ENCODE measurements around the gene IKZF4.

The IKZF4 gene

DNA sequence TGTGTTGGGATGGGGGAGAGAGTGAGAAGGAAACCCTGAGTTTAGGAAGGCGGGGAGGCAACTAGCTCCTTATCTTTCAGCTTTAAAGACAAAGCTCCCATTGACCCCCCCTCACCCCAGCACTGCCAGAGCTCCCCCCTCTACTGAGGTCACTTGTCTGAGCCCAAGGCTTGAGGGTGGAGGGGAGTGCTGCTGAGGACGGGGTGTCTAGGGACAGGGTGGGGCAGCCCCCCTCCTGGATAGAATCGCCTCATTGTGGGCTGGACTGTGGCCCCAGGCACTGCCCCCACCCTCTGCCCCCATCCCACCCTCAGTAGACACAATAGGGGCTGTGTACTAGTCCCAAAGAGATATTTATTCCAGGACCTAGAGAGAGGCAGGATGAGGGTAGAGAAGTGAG, 62.1 kb downstream of the IKZF4 start:
- no peak for DNase-seq (ENCODE audit: low spot score)

DNA sequence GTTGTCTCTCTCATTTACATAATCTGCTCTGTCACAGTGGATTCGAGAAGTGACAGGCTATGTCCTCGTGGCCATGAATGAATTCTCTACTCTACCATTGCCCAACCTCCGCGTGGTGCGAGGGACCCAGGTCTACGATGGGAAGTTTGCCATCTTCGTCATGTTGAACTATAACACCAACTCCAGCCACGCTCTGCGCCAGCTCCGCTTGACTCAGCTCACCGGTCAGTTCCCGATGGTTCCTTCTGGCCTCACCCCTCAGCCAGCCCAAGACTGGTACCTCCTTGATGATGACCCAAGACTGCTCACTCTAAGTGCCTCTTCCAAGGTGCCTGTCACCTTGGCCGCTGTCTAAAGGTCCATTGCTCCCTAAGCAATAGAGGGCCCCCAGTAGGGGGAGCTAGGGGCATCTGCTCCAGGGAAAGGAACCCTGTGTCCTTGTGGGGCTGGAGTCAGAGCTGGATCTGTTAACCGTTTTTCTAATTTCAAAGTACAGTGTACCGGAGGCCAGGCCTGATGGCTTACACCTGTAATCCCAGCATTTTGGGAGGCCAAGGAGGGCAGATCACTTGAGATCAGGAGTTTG, 64.2 kb downstream of the IKZF4 start:
- DNase-seq (ENCODE audit: low spot score): no peak

DNA sequence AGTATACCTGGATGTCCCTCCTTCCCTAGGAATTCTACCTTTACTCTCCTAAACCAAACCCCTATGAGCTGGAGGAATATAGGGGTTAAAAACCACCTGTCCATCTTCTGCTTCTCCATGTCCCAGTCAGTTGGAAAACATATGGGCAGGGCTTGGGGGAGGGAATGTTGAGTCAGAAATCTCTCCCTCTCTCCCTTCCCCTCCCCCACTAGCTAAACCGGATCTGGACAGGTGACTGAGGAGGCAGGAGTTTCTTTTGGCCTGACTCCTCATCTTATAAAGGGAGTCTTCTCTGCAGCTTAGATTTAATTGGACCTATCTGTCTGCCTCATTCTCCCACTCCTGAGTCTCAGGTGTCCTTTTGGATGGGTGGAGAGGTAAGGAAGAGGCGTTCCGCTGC, 65.3 kb downstream of the IKZF4 start:
- DNase-seq (ENCODE audit: low spot score): no peak

DNA sequence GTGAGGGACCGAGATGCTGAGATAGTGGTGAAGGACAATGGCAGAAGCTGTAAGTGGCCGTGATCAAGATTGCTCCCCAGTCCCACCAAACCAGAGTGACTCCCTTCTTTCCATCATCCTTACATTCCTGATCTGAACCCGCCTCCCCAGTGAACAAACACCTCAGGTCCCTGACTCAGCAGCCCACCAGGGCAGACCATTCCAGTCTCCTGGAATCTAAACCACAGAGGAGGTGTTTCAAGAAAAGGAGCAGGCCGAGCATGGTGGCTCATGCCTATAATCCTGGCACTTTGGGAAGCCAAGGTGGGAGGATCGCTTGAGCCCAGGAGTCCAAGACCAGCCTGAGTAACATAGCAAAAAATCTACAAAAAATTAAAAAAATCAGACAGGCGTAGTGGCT, 65.8 kb downstream of the IKZF4 start:
- no peak for DNase-seq (ENCODE audit: low spot score)

DNA sequence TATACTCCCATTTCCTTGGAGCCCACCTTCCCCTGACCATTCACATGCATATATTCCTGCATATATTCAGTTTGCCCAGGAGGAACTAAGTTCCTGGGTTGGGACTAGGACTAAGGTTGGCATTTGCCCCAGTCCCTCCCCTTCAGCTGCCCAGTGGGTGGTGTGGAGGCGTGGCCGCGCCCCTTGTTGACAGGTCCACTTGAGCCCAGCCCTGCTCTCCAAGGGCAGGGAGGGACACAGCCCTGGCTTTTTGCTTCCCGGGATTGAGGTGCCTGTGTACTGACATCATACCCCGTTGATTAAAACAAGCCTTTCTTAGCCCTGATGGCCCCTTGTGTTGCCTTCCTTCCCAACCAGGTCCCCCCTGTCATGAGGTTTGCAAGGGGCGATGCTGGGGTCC, 66.4 kb downstream of the IKZF4 start:
- no peak for DNase-seq (ENCODE audit: low spot score)

Data from RKO (cell line).